Lower leg skin (tissue), 3 donors: Measurements from ENCODE around the gene ERC2.

Experiments used
- POLR2A ChIP-seq, 2 donors: fragments of 450-650 bp; IDR thresholded peaks; one replicate each; pipeline ENCODE4 v1.6.1; 2016 to 2017; ENCODE audit warnings: antibody characterized with exemption in 2 of 2, mild to moderate bottlenecking in 1 of 2, moderate library complexity in 1 of 2
- TF ChIP-seq, protein P1 (sequence below), 3 donors: fragments of 450-650 bp; IDR thresholded peaks; one replicate each; pipeline ENCODE4 v1.5.1; 2016; ENCODE audit warnings: antibody characterized with exemption in 3 of 3, mild to moderate bottlenecking in 3 of 3, moderate library complexity in 2 of 3

DNA sequence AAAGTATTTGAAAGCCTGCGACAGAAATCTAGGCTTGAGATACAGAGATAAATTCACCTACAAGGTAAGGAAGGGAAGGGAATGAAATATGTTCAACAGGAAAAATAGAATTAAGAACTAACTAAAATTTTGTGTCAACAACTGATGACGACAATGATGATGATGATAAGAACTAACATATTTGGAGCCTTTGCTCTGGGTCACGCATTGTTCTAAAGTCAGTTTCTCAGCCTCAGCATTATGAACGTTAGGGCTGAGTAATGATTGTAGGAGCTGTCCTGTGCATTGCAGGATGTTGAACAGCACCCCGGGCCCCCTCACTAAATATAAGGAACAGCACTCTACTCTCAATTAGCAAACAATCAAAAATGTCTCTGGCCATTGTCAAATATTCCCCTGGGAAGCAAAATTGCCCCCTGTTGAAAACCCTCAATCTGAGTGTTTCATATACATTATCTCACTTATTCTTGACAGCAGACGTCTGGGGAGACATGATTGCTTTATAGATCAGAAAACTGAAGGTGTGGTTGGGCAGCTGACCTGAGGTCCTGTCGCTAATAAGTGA lies 88.5 kb downstream of the ERC2 start:
- TF ChIP-seq, protein P1, sequence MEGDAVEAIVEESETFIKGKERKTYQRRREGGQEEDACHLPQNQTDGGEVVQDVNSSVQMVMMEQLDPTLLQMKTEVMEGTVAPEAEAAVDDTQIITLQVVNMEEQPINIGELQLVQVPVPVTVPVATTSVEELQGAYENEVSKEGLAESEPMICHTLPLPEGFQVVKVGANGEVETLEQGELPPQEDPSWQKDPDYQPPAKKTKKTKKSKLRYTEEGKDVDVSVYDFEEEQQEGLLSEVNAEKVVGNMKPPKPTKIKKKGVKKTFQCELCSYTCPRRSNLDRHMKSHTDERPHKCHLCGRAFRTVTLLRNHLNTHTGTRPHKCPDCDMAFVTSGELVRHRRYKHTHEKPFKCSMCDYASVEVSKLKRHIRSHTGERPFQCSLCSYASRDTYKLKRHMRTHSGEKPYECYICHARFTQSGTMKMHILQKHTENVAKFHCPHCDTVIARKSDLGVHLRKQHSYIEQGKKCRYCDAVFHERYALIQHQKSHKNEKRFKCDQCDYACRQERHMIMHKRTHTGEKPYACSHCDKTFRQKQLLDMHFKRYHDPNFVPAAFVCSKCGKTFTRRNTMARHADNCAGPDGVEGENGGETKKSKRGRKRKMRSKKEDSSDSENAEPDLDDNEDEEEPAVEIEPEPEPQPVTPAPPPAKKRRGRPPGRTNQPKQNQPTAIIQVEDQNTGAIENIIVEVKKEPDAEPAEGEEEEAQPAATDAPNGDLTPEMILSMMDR (IDR thresholded peaks at IDR 0.05) = no peak
- no peak for TF ChIP-seq POLR2A (IDR thresholded peaks at IDR 0.05)
